Measurements from ENCODE around the gene ACKR4. TPM values are rescaled to one million over a fixed set of nuclear protein-coding genes. Genes with fewer than 3 reads are reported as not detected.

ACKR4 gene
- total RNA-seq, 1 experiment from 2014 or later = not detected

DNA sequence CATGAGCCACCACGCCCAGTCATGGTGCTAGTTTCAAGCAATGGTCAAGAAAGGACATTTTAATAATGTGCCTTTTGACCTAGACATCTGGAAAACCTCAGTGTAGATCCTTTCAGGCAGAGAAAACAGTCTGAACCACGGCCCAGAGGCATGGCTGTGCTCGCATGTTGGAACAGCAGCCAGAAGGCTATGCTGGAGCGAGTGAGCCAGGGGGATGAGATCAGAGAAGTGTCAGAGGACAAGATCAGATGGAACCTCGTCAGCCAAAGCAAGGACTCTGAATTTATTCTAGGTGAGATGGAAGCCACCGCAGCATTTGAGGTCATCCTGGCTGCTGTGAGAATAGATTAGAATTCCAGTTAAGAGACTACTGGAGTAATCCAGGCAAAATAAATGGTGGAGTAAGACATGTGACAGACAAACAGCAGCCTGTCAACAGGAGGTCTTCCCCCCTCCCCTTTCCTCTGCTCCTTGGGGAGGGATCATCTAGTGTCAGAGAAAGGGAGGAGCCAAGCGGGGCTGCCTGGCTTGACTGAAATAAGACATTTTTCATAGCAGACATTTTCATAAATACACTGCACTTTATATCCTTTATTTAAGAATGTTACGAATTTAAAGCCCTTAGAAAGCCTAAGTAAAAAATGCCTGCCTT is 40.4 kb upstream of the ACKR4 start:
- no peak for DNase-seq
- no peaks in the 10 kb centered on the region for H3K4me1 Mint-ChIP-seq (ENCODE audit: low read depth, unreplicated experiment)
- H3K9me3 Mint-ChIP-seq (ENCODE audit: unreplicated experiment) = no peaks in the 10 kb centered on the region
- no TSS peak for BruUV-seq (replicated peaks)
- CTCF ChIA-PET = no interaction called here
- H3K27ac Mint-ChIP-seq (ENCODE audit: unreplicated experiment) = no peak overlapping the region
- H3K27me3 Mint-ChIP-seq (ENCODE audit: insufficient read depth, unreplicated experiment) = no peaks in the 10 kb centered on the region
- no peaks in the 10 kb centered on the region for H3K36me3 ChIP-seq (ENCODE audit: control insufficient read depth, insufficient read depth, low read length)
- no peak for TF ChIP-seq CTCF (IDR thresholded peaks at IDR 0.05; ENCODE audit: insufficient read depth in 1 of 2, low read depth in 1 of 2, low read length in 1 of 2, severe bottlenecking in 1 of 2, unreplicated experiment in 1 of 2)
- no peaks in the 10 kb centered on the region for H3K27me3 ChIP-seq (replicated peaks; ENCODE audit: control insufficient read depth, insufficient read depth, low read length)
- no peaks in the 10 kb centered on the region for H3K9me3 ChIP-seq
- no peaks in the 10 kb centered on the region for H3K36me3 Mint-ChIP-seq (ENCODE audit: insufficient read depth, unreplicated experiment)
- intact Hi-C loops (cut with micrococcal nuclease; ENCODE audit: unreplicated experiment) = no loop called here
- H3K4me3 ChIP-seq (ENCODE audit: low read depth, low read length) = no peak overlapping the region
- H3K4me3 Mint-ChIP-seq (ENCODE audit: unreplicated experiment) = no peak overlapping the region
- no peaks in the 10 kb centered on the region for H3K4me1 ChIP-seq
- POLR2A ChIA-PET = no interaction called here

- ChIA-PET CTCF (no interaction called here), POLR2A (no interaction called here)
- Mint-ChIP-seq H3K4me3 (ENCODE audit: unreplicated experiment) (no peak overlapping the region), H3K4me1 (ENCODE audit: low read depth, unreplicated experiment) (no peaks in the 10 kb centered on the region), H3K36me3 (ENCODE audit: insufficient read depth, unreplicated experiment) (no peaks in the 10 kb centered on the region), H3K27ac (ENCODE audit: unreplicated experiment) (no peak overlapping the region), H3K9me3 (ENCODE audit: unreplicated experiment) (no peaks in the 10 kb centered on the region), H3K27me3 (ENCODE audit: insufficient read depth, unreplicated experiment) (no peaks in the 10 kb centered on the region)
- intact Hi-C loops (cut with micrococcal nuclease; ENCODE audit: unreplicated experiment) = no loop called here
- no peaks in the 10 kb centered on the region for H3K36me3 ChIP-seq (ENCODE audit: control insufficient read depth, insufficient read depth, low read length)
- no peak for DNase-seq
- H3K4me1 ChIP-seq = no peaks in the 10 kb centered on the region
- no peaks in the 10 kb centered on the region for H3K27me3 ChIP-seq (replicated peaks; ENCODE audit: control insufficient read depth, insufficient read depth, low read length)
- H3K9me3 ChIP-seq = no peaks in the 10 kb centered on the region
- TF ChIP-seq CTCF (IDR thresholded peaks at IDR 0.05; ENCODE audit: insufficient read depth in 1 of 2, low read depth in 1 of 2, low read length in 1 of 2, severe bottlenecking in 1 of 2, unreplicated experiment in 1 of 2) = no peak
- BruUV-seq (replicated peaks) = no TSS peak
- no peak overlapping the region for H3K4me3 ChIP-seq (ENCODE audit: low read depth, low read length)
Observed at GRCh38 chr3:132561003-132561402, 36.1 kb upstream of the ACKR4 start.

GRCh38 chr3:132563420-132564069 is 33.5 kb upstream of the ACKR4 start:
- H3K27ac Mint-ChIP-seq (ENCODE audit: unreplicated experiment) = no peak overlapping the region
- H3K4me1 ChIP-seq = no peaks in the 10 kb centered on the region
- H3K36me3 Mint-ChIP-seq (ENCODE audit: insufficient read depth, unreplicated experiment) = no peaks in the 10 kb centered on the region
- ChIA-PET POLR2A (no interaction called here), CTCF (no interaction called here)
- H3K27me3 ChIP-seq (replicated peaks; ENCODE audit: control insufficient read depth, insufficient read depth, low read length) = no peaks in the 10 kb centered on the region
- H3K4me1 Mint-ChIP-seq (ENCODE audit: low read depth, unreplicated experiment) = no peaks in the 10 kb centered on the region
- H3K4me3 ChIP-seq (ENCODE audit: low read depth, low read length) = no peak overlapping the region
- H3K27me3 Mint-ChIP-seq (ENCODE audit: insufficient read depth, unreplicated experiment) = no peaks in the 10 kb centered on the region
- H3K4me3 Mint-ChIP-seq (ENCODE audit: unreplicated experiment) = no peak overlapping the region
- DNase-seq = no peak
- no peaks in the 10 kb centered on the region for H3K9me3 ChIP-seq
- intact Hi-C loops (cut with micrococcal nuclease; ENCODE audit: unreplicated experiment) = no loop called here
- H3K9me3 Mint-ChIP-seq (ENCODE audit: unreplicated experiment) = no peaks in the 10 kb centered on the region
- no TSS peak for BruUV-seq (replicated peaks)
- TF ChIP-seq CTCF (IDR thresholded peaks at IDR 0.05; ENCODE audit: insufficient read depth in 1 of 2, low read depth in 1 of 2, low read length in 1 of 2, severe bottlenecking in 1 of 2, unreplicated experiment in 1 of 2) = no peak
- H3K36me3 ChIP-seq (ENCODE audit: control insufficient read depth, insufficient read depth, low read length) = no peaks in the 10 kb centered on the region
